WI38 (cell line): ENCODE measurements around the gene FBL.

Source experiments
- H3K4me3 ChIP-seq: 2 replicates; pipeline ENCODE4 v1.5.1; 2011; ENCODE audit warnings: low read depth, mild to moderate bottlenecking, control low read depth, low read length
- CTCF ChIP-seq: IDR thresholded peaks from 2 replicates; pipeline ENCODE4 v1.5.1; 2012; ENCODE audit warnings: low read depth, mild to moderate bottlenecking, control low read depth, low read length

Gene FBL

GRCh38 chr19:39864118-39864517, 17.9 kb upstream of the FBL start:
- no peak overlapping the region for H3K4me3 ChIP-seq
- no peak for TF ChIP-seq CTCF

GRCh38 chr19:39858541-39858940, 12.4 kb upstream of the FBL start:
- no peak overlapping the region for H3K4me3 ChIP-seq
- TF ChIP-seq CTCF: no peak

- no peak for TF ChIP-seq CTCF
- H3K4me3 ChIP-seq: no peak overlapping the region
These were observed 6.7 kb upstream of the FBL start for GRCh38 chr19:39852882-39853281.

GRCh38 chr19:39850892-39851291, 4.7 kb upstream of the FBL start:
- TF ChIP-seq CTCF: no peak

GRCh38 chr19:39848392-39848791, 2.2 kb upstream of the FBL start:
- no peak for TF ChIP-seq CTCF
- no peak overlapping the region for H3K4me3 ChIP-seq

More at GRCh38 chr19:39850892-39851291, 4.7 kb upstream of the FBL start:
- H3K4me3 ChIP-seq: no peak overlapping the region

GRCh38 chr19:39847525-39847924, 1.3 kb upstream of the FBL start:
- no peak overlapping the region for H3K4me3 ChIP-seq
- TF ChIP-seq CTCF: no peak

- H3K4me3 ChIP-seq: peak overlapping the region; percentile 86
- no peak for TF ChIP-seq CTCF
These were observed 703 bp upstream of the FBL start for GRCh38 chr19:39846678-39847486.
